CD4-positive, CD25-positive, alpha-beta regulatory T cell (primary cell): Measurements from ENCODE around the gene RELCH. TPM values are rescaled to one million over a fixed set of nuclear protein-coding genes. Genes with fewer than 3 reads are reported as not detected.

ENCODE experiments used
- ATAC-seq, 2 donors: fragments of 150-1000 bp; cut with Tn5 transposase; one replicate each; pipeline ENCODE4 v1.10.0; 2021; ENCODE audit warnings: low read depth in 2 of 2, moderate number of reproducible peaks in 2 of 2, moderate library complexity in 1 of 2
- DNase-seq, 3 donors: peaks; one replicate each; pipeline versions ENCODE4 v3.0.0 to v3.0.0-alpha.2; 2012 to 2022; ENCODE audit warnings: mixed read lengths in 1 of 3
- H3K27ac ChIP-seq: one replicate; pipeline ENCODE4 v1.7.0; 2013; ENCODE audit warnings: mild to moderate bottlenecking, low read length; ENCODE audit not compliant: insufficient read depth, poor library complexity, severe bottlenecking
- H3K27me3 ChIP-seq: one replicate; pipeline ENCODE4 v1.7.0; 2013; ENCODE audit warnings: low read length; ENCODE audit not compliant: control insufficient read depth, insufficient read depth
- H3K36me3 ChIP-seq: one replicate; pipeline ENCODE4 v1.7.0; 2013; ENCODE audit warnings: mild to moderate bottlenecking, low read length, moderate library complexity; ENCODE audit not compliant: control insufficient read depth, insufficient read depth
- H3K4me1 ChIP-seq: 2 replicates; pipeline ENCODE4 v1.7.0; 2013; ENCODE audit warnings: mild to moderate bottlenecking, low read length; ENCODE audit not compliant: insufficient read depth, control insufficient read depth, poor library complexity, severe bottlenecking
- H3K4me3 ChIP-seq: one replicate; pipeline ENCODE4 v1.7.0; 2013; ENCODE audit warnings: low read depth, mild to moderate bottlenecking, low read length, moderate library complexity
- H3K9me3 ChIP-seq, 2 experiments: 1 replicate in 1 of 2; 2 replicates in 1 of 2; pipeline ENCODE4 v1.7.0; 2013; ENCODE audit warnings: low read length in 2 of 2, mild to moderate bottlenecking in 1 of 2, moderate library complexity in 1 of 2; ENCODE audit not compliant: control insufficient read depth in 2 of 2
- H3K27ac Mint-ChIP-seq, 3 donors: one replicate each; pipeline ENCODE4 v1.8.0; 2020 to 2022; ENCODE audit warnings: mild to moderate bottlenecking in 3 of 3, mixed read lengths in 3 of 3, moderate library complexity in 2 of 3
- H3K27me3 Mint-ChIP-seq: one replicate; pipeline ENCODE4 v1.8.0; 2022; ENCODE audit warnings: mild to moderate bottlenecking, mixed read lengths
- H3K36me3 Mint-ChIP-seq: one replicate; pipeline ENCODE4 v1.8.0; 2020; ENCODE audit warnings: mixed read lengths
- H3K4me1 Mint-ChIP-seq, 4 donors: one replicate each; pipeline ENCODE4 v1.8.0; 2020 to 2022; ENCODE audit warnings: mixed read lengths in 4 of 4, mild to moderate bottlenecking in 1 of 4
- H3K4me3 Mint-ChIP-seq, 4 donors: one replicate each; pipeline ENCODE4 v1.8.0; 2020 to 2022; ENCODE audit warnings: mild to moderate bottlenecking in 4 of 4, mixed read lengths in 4 of 4, moderate library complexity in 3 of 4
- H3K9me3 Mint-ChIP-seq, 7 donors: one replicate each; pipeline ENCODE4 v1.8.0; 2020 to 2022; ENCODE audit warnings: mixed read lengths in 7 of 7, mild to moderate bottlenecking in 3 of 7, moderate library complexity in 2 of 7
- polyA plus RNA-seq, 4 donors: library from polyadenylated mRNA; unstranded; fragments of 300-500 nt; fragmentation: Illumina TruSeq; gene quantifications; one replicate each; pipeline ENCODE4 v1.2.3, GENCODE V29; 2021
- total RNA-seq: library from RNA; stranded (reverse); gene quantifications from one replicate; pipeline ENCODE4 v1.2.3, GENCODE V29; 2022

The RELCH gene
- total and polyA plus RNA-seq, 5 donors from 2014 or later = 7.6 to 76.5 (median 9.3) TPM

GRCh38 chr18:62196980-62197379 lies 9.9 kb downstream of the RELCH start:
- Mint-ChIP-seq H3K27ac (peak overlapping the region in 1 of 3 donors; percentile 61), H3K9me3 (no peaks in the 10 kb centered on the region), H3K27me3 (no peaks in the 10 kb centered on the region), H3K36me3 (peaks cover 18% of the 10 kb centered on the region), H3K4me3 (peak overlapping the region in 1 of 4 donors; percentile 30), H3K4me1 (peaks cover 39 to 80% (median 69%) of the 10 kb centered on the region in 4 donors)
- Histone ChIP-seq H3K4me1 (peaks cover 37% of the 10 kb centered on the region), H3K36me3 (no peaks in the 10 kb centered on the region), H3K27me3 (no peaks in the 10 kb centered on the region), H3K9me3 (no peaks in the 10 kb centered on the region), H3K4me3 (no peak overlapping the region), H3K27ac (no peak overlapping the region)
- ATAC-seq (no peak), DNase-seq (no peak)

- Mint-ChIP-seq H3K9me3 (no peaks in the 10 kb centered on the region), H3K27ac (peak overlapping the region in 1 of 3 donors; percentile 50), H3K4me1 (peaks cover 49 to 72% (median 64%) of the 10 kb centered on the region in 4 donors), H3K27me3 (no peaks in the 10 kb centered on the region), H3K4me3 (peak overlapping the region in 2 of 4 donors; percentile 1 to 18), H3K36me3 (peaks cover 7% of the 10 kb centered on the region)
- H3K27ac ChIP-seq = no peak overlapping the region
- ATAC-seq (peak in 1 of 2 donors; percentile 28), DNase-seq (no peak)
- no peaks in the 10 kb centered on the region for H3K9me3 ChIP-seq
- H3K27me3 ChIP-seq = no peaks in the 10 kb centered on the region
- peaks cover 26% of the 10 kb centered on the region for H3K4me1 ChIP-seq
- no peak overlapping the region for H3K4me3 ChIP-seq
- H3K36me3 ChIP-seq = no peaks in the 10 kb centered on the region
Measured at GRCh38 chr18:62198259-62198658, 11.2 kb downstream of the RELCH start.

- Mint-ChIP-seq H3K4me1 (peaks cover 49 to 69% (median 55%) of the 10 kb centered on the region in 4 donors), H3K9me3 (no peaks in the 10 kb centered on the region), H3K4me3 (peak overlapping the region in 1 of 4 donors; percentile 36), H3K27me3 (no peaks in the 10 kb centered on the region), H3K36me3 (no peaks in the 10 kb centered on the region), H3K27ac (no peak overlapping the region)
- Histone ChIP-seq H3K4me1 (peaks cover 16% of the 10 kb centered on the region), H3K27ac (no peak overlapping the region), H3K27me3 (no peaks in the 10 kb centered on the region), H3K36me3 (no peaks in the 10 kb centered on the region), H3K4me3 (no peak overlapping the region), H3K9me3 (no peaks in the 10 kb centered on the region)
- DNase-seq (no peak), ATAC-seq (no peak)
Measured at GRCh38 chr18:62199629-62200028, 12.6 kb downstream of the RELCH start.

- Mint-ChIP-seq H3K27ac (peak overlapping the region in 1 of 3 donors; percentile 65), H3K36me3 (no peaks in the 10 kb centered on the region), H3K4me1 (peaks cover 51 to 70% (median 54%) of the 10 kb centered on the region in 4 donors), H3K9me3 (no peaks in the 10 kb centered on the region), H3K4me3 (peak overlapping the region in 1 of 4 donors; percentile 35), H3K27me3 (no peaks in the 10 kb centered on the region)
- Histone ChIP-seq H3K36me3 (no peaks in the 10 kb centered on the region), H3K4me3 (no peak overlapping the region), H3K27me3 (no peaks in the 10 kb centered on the region), H3K27ac (no peak overlapping the region), H3K4me1 (peaks cover 14% of the 10 kb centered on the region), H3K9me3 (no peaks in the 10 kb centered on the region)
- no peak for DNase-seq
- no peak for ATAC-seq
Measured at GRCh38 chr18:62200121-62200914, 13.3 kb downstream of the RELCH start.

GRCh38 chr18:62201870-62202269 lies 14.8 kb downstream of the RELCH start:
- Histone ChIP-seq H3K36me3 (no peaks in the 10 kb centered on the region), H3K27me3 (no peaks in the 10 kb centered on the region), H3K4me3 (no peak overlapping the region), H3K27ac (no peak overlapping the region), H3K4me1 (peaks cover 16% of the 10 kb centered on the region), H3K9me3 (no peaks in the 10 kb centered on the region)
- Mint-ChIP-seq H3K36me3 (no peaks in the 10 kb centered on the region), H3K27ac (no peak overlapping the region), H3K4me1 (peaks cover 48 to 67% (median 50%) of the 10 kb centered on the region in 4 donors), H3K4me3 (no peak overlapping the region), H3K9me3 (peaks cover 0 to 1% (median 0%) of the 10 kb centered on the region in 7 donors), H3K27me3 (no peaks in the 10 kb centered on the region)
- ATAC-seq (no peak), DNase-seq (no peak)

GRCh38 chr18:62205824-62206223 lies 18.8 kb downstream of the RELCH start:
- no peak for ATAC-seq
- H3K36me3 Mint-ChIP-seq = peaks cover 20% of the 10 kb centered on the region
- no peak for DNase-seq
- H3K4me1 Mint-ChIP-seq = peaks cover 41 to 70% (median 53%) of the 10 kb centered on the region in 4 donors
- no peaks in the 10 kb centered on the region for H3K27me3 ChIP-seq
- H3K36me3 ChIP-seq = no peaks in the 10 kb centered on the region
- H3K9me3 ChIP-seq = no peaks in the 10 kb centered on the region
- H3K27ac ChIP-seq = no peak overlapping the region
- peaks cover 0 to 10% (median 0%) of the 10 kb centered on the region in 7 donors for H3K9me3 Mint-ChIP-seq
- H3K4me3 ChIP-seq = no peak overlapping the region
- no peaks in the 10 kb centered on the region for H3K27me3 Mint-ChIP-seq
- H3K27ac Mint-ChIP-seq = no peak overlapping the region
- H3K4me3 Mint-ChIP-seq = no peak overlapping the region
- peaks cover 4% of the 10 kb centered on the region for H3K4me1 ChIP-seq

GRCh38 chr18:62206593-62206992 lies 19.5 kb downstream of the RELCH start:
- Histone ChIP-seq H3K27ac (no peak overlapping the region), H3K4me3 (no peak overlapping the region), H3K9me3 (no peaks in the 10 kb centered on the region), H3K36me3 (peaks cover 2% of the 10 kb centered on the region), H3K27me3 (no peaks in the 10 kb centered on the region), H3K4me1 (peaks cover 4% of the 10 kb centered on the region)
- Mint-ChIP-seq H3K9me3 (peaks cover 0 to 10% (median 0%) of the 10 kb centered on the region in 7 donors), H3K4me1 (peaks cover 41 to 70% (median 54%) of the 10 kb centered on the region in 4 donors), H3K27me3 (no peaks in the 10 kb centered on the region), H3K27ac (no peak overlapping the region), H3K36me3 (peaks cover 20% of the 10 kb centered on the region), H3K4me3 (no peak overlapping the region)
- DNase-seq (no peak), ATAC-seq (no peak)

- Mint-ChIP-seq H3K36me3 (peaks cover 30% of the 10 kb centered on the region), H3K4me3 (no peak overlapping the region), H3K27me3 (no peaks in the 10 kb centered on the region), H3K4me1 (peaks cover 30 to 66% (median 51%) of the 10 kb centered on the region in 4 donors), H3K9me3 (peaks cover 0 to 10% (median 0%) of the 10 kb centered on the region in 7 donors), H3K27ac (no peak overlapping the region)
- ATAC-seq (no peak), DNase-seq (no peak)
- Histone ChIP-seq H3K27me3 (no peaks in the 10 kb centered on the region), H3K36me3 (peaks cover 17% of the 10 kb centered on the region), H3K4me3 (no peak overlapping the region), H3K4me1 (peaks cover 4% of the 10 kb centered on the region), H3K9me3 (no peaks in the 10 kb centered on the region), H3K27ac (no peak overlapping the region)
Measured at GRCh38 chr18:62209046-62209445, 22.0 kb downstream of the RELCH start.
